Activated gamma-delta T cell (primary cell): ENCODE data around the gene ESPN.
A peak's percentile ranks its signal among the peaks of the same experiment; 100 is the strongest.
"Not testable (repeated sequence)": the region's sequence is repeated elsewhere in the genome, so short reads cannot be mapped to it uniquely, and the experiment has no call there.

Experiments
- DNase-seq: peaks from one replicate; lab custom pipeline; 2025; lab: John Stamatoyannopoulos, UW

The ESPN gene

DNA sequence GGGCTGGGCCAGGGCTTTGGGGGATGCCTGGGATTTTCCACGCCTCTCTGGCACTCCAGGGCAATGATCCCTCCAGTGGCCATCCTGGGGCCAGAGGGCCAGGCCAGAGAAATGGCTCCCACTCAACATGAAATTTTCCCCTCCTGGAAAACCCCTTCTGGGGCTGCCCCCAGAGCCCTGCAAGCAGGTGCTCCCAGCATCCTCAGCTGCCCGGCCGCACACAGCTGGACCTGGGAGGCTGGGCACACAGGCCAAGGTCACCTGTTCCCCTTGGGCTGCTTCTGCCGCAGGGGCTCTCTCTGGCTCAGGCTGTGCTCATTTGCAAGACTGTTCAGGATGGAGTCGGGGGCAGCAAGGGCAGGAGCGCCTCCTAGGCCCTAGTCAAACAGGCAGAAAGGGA lies 3.9 kb downstream of the ESPN start:
- not testable (repeated sequence) for DNase-seq

DNA sequence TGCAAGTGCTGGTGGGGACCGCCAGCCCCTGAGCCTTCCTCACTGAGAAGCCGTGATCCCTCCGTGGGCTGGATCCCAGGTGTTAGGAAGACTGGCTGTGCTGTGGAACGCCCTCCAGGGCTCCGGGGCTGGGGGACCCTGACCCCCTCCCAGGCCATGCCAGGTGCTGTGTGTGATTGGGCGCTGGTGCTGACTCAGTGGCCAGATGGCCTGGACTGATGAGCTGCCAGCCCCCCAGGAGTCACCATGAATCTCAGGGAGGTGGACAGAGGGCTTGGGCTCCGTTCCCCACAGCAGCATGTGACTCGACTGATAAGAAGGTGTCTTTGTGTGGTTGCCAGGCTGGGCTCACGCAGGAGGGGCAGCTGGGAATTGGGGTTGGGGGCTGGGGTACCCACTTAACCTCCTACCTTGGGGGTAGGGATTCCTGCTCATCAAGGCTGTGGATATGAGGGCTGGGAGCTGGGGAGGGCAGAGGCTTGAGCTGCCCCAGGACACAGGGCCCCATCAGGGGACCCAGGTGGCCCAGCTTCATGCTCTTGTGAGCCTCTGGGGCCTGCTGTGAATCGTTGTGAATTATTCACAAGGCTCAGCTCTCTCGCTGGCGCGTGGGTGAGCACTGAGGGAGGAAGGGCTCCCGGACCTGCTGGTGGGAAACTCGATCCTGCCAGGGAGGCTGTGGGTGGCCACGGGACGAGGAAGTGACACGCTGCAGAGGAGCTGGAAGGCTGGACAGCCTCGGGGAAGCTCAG lies 5.3 kb downstream of the ESPN start:
- not testable (repeated sequence) for DNase-seq

DNA sequence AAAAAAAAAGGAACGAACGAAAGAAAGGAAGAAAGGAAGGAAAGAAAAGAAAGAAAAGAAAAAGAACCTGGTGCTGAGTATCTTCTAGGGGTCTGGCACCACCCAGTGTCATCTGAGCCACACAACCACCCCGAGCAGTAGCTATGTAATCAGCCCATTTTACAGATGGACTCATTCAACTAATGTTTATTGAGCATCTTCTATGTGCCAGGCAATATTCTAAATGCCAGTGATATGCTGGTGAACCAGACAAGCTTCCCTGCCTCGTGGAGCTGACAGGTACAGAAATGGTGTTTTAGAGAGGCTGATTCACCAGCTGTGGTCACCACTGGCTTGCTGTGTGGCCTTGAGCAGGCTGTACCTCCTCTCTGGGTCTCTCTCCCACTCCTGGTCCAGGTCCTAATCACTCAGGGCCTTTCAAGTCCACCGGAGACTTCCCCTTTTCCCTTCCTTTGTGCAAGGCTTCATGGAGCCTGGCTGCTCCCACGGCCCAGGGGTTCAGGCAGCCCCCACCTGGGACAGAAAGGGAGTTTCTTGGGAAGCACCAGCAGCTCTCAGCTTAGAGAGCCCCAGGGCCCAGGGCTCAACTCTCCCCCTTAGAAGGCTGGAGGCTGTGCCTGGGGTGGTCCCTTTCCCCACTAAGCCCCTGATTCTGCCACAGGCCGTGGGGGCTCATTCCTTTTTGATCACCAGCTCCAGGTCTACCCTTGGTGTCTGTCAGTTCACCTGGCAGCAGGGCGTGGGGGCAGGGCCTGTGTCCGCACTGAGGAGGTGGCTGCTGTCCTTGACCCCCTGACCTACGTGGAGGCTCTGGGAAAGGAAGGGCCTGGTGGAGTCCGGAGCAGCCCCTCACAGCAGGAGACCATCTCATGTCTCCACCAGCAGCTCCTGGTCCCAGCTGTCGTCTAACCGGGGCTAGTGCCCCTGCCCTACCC lies 7.3 kb downstream of the ESPN start:
- DNase-seq, result not testable (repeated sequence)

DNA sequence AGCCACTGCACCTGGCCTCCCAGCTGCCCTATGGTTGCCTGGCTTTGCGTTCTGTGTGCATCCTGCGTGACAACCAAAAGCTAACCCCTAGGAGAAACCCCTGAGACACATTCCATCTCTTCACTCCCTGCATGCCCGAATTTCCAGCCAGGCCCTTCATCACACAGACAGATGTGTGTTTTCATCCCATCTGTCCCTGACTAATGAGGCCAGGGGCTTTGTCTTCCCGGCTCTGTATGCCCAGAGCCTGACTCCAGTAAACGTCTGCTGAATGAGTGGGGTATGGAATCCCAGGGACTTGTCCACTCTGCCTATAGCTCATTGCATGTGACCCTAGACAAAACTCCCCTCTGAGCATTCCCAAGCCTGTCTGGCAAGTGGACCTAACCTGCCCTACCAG lies 9.6 kb downstream of the ESPN start:
- DNase-seq, result no peak

DNA sequence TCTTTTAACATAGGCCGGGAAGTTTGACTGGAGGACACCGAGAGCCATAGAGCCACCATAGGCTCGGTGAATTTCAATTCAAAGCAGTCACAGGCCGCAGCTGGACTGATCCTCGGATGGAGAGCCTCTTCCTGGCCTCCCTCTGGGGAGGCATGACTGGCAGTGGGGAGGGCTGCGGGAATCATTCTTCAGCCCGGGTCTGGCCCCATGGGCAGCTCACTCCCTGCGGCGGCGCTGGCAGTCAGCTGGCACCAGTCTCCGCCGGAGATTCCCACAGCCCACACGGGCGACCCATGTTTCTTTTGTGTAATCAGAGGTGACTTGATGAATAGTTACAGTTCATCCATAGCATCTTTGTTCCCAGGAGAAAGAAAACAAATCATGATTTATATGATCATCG lies 10.6 kb downstream of the ESPN start:
- no peak for DNase-seq

DNA sequence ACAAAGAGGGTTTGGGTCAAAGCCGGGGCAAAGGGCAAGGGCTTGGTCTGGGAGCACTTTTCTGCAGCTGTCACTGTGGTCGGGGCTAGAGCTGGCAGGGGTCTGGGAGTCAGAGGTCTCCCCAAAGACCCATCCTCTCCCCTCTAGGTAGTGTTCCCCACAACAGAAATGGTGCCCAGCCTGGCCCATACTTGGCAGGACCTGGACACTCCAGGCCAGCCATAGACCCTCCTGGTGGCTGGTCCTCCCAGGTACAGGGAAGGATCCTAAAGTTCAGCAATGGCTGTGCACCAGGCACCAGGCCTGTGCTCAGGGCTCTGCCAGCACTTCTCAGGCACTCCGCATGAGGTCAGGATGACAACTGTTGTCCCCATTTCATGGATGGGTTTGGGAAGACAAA lies 11.0 kb downstream of the ESPN start:
- DNase-seq, result no peak

DNA sequence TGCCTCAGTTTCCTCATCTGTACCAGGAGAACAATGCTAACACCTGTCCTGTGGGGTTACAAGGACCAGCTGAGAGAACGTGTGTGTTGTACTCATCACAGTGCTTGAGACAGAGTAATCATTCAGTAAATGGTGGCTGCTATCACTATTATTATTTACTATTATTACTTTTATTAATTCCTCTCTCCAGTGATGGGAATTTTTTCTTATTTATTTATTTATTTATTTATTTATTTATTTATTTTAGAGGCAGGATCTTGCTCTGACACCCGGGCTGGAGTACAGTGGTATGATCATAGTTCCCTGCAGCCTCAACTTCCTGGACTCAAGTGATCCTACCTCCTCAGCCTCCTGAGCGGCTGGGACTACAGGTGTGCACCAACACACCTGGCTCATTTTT lies 11.7 kb downstream of the ESPN start:
- DNase-seq, result not testable (repeated sequence)

DNA sequence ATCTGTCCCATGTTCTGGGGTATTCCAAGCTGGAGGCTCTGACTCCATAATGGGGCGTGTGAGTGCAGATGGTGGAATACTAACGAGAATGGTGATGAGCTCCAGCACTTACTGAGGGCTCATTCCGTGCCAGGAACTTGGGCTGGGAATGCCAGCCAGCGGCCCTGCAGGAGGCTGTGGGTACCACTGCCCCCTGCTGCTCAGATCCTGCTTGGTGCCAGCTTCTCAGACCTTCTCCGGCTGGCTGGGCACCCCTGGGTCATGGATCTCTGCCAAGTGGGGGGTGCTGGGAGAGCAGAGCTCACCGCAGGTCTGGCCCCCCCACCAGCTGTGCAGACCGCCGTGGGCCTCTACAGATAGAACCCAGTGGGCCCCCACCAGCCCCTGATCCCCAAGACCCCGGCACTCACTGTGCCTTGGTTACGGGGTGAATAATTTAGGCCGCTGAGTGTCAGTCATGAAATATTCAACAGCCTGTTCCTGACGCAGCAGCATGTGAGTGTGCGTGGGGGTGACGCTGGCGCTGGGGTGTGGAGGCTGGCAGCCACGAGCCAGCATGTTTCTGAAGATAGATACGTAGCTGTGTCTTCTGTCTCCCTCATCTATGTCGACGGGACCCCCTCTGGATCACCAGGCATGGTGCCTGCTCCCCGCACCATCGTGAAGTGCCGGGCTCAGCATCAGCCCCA lies 12.6 kb downstream of the ESPN start:
- DNase-seq, result not testable (repeated sequence)

DNA sequence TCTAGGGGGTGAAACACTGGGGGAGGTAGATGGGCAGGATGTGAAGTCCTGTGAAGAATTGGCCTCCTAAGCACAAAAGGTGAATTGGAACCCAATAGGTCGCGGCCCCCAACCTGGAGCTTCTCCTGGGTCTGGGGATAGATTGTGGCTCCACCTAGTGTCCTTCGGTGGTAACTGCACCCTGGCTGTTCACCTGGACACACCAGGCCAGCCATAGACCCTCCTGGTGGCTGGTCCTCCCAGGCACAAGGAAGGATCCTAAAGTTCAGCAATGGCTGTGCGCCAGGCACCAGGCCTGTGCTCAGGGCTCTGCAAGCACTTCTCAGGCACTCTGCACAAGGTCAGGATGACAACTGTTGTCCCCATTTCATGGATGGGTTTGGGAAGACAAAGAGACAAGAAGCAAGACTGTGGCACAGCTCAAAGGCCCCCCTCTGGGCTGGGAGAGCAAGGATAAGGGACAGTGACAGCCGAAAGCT lies 13.5 kb downstream of the ESPN start:
- no peak for DNase-seq

DNA sequence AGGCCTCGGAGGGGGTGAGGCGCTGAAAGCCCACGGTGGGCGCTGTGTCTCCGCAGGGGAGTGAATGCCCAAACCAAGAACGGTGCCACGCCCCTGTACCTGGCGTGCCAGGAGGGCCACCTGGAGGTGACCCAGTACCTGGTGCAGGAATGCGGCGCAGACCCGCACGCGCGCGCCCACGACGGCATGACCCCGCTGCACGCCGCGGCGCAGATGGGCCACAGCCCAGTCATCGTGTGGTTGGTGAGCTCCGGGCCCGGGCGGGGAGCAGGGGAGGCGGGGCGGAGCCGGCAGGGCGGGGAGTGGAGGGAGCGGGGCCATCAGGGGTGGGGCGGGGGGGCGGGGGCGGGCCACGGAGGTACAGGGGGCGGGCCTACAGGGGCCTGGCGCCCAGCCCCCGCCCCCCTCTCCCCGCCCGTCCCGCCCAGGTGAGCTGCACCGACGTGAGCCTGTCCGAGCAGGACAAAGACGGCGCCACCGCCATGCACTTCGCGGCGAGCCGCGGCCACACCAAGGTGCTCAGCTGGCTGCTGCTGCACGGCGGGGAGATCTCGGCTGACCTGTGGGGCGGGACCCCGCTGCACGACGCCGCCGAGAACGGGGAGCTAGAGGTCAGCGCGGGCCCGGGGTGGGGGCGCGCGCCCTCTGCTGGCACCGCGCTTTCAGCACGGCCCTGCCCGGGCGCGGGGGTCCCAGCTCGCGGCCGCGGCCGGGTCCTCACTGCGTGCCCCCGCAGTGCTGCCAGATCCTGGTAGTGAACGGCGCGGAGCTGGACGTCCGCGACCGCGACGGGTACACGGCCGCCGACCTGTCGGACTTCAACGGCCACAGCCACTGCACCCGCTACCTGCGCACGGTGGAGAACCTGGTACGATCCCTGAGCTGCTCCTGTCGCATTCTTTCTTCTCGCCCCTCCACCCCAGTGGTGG lies 15.9 kb downstream of the ESPN start:
- peak; percentile 60 for DNase-seq

DNA sequence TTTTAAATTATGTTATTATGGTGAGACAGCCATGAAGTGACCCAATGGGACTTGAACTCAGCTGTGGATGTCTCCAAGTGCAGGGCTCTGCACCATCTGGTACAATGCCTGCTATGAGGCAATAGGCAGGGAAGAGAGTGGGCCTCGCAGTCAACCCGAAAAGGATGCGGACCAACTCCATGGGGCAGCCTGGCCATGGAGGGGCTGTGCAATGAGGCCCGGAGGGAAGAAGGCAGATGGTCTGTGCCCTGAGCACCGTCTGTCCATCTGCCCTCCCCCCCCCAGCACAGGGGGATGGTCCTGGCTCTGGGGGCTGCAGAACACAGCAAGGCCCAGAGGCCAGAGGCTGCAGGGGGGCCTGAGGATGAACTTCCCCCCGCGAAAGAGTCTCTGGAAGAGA lies 17.0 kb downstream of the ESPN start:
- DNase-seq, result no peak

DNA sequence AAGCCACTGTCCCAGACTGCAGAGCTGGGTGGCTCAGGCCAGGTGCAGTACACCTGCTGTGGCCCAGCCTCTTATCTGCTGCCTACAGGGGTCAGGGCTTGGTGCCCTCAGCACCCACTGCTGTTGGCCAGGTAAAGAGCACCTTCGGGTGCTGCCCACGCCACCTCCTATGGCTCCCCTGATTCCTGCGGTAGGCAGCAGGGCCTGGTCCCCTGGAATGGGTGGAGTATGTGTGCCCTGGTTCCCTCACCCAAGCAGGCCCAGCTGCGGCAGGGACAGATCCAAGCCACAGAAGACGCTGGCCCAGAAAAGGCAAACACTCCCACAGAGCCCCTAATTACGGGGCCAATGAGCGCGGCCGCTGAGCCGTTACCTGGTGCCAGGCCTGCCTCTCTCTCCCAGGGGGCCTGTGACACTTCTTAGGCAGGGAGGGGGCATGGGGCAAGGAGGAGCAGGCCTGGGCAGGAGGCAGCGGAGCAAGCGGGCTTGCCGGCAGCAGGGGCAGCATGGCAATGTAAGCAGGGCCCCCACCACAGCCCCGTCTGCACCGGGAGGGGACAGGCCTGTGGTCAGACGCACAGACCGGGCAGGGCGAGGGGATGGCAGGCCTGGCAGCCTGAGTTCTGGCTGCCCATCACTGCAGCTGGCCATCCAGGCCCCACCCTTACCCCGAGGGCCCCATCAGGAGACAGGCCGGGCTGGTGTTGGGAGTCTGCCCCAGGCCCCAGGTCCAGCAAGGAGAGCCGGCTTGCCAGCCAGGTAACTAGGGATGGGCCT lies 19.0 kb downstream of the ESPN start:
- no peak for DNase-seq

DNA sequence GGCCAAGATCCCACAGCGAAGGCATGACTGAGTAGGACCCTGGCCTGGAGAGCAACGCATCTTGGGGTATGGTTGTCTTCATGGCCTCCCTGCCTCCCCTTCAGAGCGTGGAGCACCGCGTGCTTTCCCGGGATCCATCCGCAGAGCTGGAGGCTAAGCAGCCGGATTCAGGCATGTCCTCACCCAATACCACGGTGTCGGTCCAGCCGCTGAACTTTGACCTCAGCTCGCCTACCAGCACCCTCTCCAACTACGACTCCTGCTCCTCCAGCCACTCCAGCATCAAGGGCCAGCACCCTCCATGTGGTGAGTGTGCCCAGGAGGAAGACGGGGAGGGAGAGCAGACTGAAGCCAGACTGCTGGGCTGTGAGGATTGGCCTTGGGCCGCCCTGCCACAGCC lies 19.8 kb downstream of the ESPN start:
- no peak for DNase-seq

DNA sequence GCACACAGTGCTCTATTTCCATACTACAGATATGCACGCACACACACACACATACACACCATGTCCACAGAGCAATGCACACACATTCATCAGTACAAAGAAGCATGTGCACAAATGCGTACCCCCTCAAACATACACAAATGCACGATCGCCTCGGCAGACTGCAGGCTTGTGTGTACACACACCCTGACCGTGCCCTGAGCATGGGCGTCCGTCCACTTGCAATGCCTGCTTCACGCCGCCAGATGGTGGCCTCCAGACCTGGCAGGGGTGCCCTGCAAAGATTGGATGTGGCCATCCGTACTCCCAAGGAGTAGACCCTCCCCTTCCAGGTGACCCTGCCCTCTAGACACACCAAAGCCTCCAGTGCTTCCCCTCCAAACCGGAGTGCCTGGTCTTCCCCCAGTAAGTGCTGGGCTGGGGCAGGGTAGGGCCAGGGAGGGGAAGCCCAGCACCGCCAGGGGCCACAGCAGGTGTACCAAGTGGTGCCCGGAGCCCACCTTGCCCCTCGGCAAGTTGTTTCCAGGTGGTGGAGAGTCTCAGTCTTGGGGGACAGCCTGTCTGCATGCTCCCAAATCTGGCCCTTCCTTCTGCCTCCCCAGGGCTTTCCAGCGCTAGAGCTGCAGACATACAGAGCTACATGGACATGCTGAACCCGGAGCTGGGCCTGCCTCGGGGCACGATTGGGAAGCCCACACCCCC lies 20.6 kb downstream of the ESPN start:
- no peak for DNase-seq

DNA sequence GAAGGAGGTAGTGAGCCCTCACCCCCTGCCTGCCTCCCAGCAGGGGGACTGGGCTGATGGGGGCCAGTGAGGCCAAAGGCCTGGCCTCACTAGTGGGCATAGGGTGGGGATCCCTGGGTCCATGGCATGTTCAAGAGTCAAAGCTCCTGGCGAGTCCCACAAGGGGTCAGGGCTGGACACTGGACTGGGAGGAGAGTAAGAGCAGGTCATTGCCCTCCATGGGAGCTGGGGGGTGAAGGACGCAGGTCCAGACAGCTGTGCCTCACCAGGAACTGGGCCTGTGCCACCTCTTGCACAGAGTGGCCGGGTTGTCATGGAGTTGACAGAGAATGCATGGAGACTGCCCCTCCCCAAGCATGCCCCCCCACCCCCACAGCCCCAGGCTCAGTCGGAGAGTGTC lies 21.4 kb downstream of the ESPN start:
- not testable (repeated sequence) for DNase-seq

DNA sequence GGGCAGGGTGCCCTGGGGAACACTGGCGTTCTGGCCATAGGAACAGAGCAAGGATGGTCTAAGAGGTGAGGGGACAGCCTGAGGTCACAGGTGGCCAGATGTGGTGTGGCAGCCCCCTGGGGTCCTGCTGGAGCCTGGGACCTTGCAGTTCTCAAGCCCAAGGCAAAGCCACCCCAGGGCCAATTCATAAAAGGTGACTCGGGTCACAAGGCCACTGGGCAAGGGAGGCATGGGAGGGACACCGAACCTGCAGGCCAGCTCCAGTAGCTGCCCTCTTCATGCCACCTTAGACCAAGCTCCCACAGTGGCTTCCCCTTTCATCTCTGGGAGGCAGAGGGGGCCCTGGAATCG lies 22.1 kb downstream of the ESPN start:
- no peak for DNase-seq

DNA sequence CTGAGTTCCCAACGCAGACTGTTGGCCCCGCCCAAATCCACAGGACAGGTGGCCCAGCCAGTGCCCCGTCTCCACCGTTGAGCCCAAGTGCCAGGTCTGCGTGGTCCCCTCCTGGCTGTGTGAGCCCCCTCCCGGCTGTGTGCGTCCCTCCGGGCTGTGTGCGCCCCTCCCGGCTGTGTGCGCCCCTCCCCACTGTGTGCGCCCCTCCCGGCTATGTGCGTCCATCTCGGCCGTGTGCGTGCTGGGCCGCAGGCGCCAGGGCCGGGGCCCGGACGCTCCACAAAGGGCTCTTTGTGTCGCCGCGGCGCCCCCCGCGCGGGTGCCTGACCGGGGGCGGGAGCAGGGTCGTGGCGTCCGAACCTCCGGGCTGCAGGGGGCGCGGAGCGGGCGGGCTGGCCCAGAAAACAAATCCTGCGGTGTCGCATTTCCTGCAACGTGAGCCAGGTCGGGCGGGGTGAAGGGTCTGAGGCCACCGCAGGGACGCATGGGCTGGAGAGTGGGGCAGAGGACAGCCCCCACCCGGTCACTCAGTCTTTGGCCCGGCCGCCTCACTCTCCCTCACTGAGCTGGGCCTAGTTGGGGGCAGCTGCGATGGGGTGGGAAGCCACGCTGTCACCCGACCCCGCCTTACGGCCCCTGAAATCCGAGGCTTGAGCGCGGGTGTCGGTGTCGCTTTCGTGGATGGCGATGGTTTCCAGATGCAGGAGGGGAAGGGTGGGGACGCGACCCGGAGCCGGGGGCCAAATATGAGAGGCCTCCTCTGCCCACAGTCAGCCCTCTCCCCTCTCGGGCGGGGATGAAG lies 22.6 kb downstream of the ESPN start:
- DNase-seq, result no peak

DNA sequence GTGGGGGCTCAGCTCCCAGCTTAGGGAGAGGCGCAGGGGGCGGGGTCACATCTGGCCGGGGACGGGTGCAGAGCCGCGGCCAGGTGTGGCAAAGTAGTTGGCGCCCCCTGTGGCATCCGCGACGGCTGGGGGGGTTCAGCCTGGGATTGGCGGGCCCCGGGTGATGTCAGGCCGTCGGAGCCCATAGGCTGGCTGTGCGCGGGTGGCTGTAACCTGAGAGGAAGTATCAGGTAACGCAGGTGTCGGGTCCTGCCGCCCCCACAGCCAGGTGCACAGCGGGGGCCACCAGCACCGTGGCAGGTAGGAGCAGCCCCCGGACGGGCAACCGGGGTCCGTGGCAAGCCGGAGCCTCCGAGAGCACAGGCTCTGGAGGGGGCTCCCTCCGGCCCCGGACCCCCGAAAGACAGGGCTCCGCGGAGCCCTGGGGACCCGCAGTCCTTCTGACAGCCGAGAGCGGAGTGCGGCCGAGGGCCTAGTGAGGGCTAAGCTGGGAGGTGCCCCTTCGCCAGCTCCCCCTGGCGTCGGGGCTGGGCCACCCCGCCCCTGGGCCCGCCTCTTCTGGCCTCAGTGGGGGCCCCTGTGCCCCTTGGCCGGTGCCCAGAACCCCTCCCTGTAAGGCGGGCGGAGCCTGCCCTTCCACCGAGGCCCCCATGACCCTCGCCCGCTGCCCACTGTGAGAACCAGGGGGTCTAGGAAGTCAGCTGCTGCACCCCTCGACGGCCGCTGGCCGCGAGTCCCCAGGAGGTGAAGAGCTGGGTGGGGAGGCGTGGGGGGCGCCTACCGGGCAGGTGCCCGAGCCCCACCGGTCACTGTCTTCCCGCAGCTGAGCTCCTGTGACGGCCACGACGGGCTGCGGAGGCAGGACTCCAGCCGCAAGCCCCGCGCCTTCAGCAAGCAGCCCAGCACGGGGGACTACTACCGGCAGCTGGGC lies 23.5 kb downstream of the ESPN start:
- DNase-seq, result no peak
